GM12872 (cell line): ENCODE results near the gene PRKN.

Experiments used
- CTCF ChIP-seq: IDR thresholded peaks from 3 replicates; pipeline ENCODE4 v1.5.1; 2011; ENCODE audit warnings: low read depth, mild to moderate bottlenecking, low read length, moderate library complexity; ENCODE audit not compliant: insufficient read depth

The PRKN gene

GRCh38 chr6:162680367-162680766, 47.2 kb downstream of the PRKN start:
- no peak for TF ChIP-seq CTCF

- TF ChIP-seq CTCF, result no peak
Observed at GRCh38 chr6:162679681-162680080, 47.9 kb downstream of the PRKN start.

- no peak for TF ChIP-seq CTCF
Observed at GRCh38 chr6:162675503-162675902, 52.1 kb downstream of the PRKN start.

GRCh38 chr6:162674452-162674851, 53.1 kb downstream of the PRKN start:
- TF ChIP-seq CTCF, result no peak

GRCh38 chr6:162671580-162672165, 55.9 kb downstream of the PRKN start:
- no peak for TF ChIP-seq CTCF

- TF ChIP-seq CTCF, result no peak
Observed at GRCh38 chr6:162670345-162670744, 57.2 kb downstream of the PRKN start.

GRCh38 chr6:162666246-162666645, 61.3 kb downstream of the PRKN start:
- TF ChIP-seq CTCF, result no peak

GRCh38 chr6:162653808-162654207, 73.8 kb downstream of the PRKN start:
- no peak for TF ChIP-seq CTCF
